IMR-90 (cell line): ENCODE measurements around the gene TECPR2. TPM values are rescaled to one million over a fixed set of nuclear protein-coding genes. Genes with fewer than 3 reads are reported as not detected.

Experiments used
- ATAC-seq: fragments of 200-7000 bp; cut with Tn5 transposase; 2 replicates; pipeline ENCODE4 v1.9.1; 2020; ENCODE audit warnings: low read depth, mild to moderate bottlenecking, moderate library complexity
- BruUV-seq: library from RNA; stranded (reverse); fragments of 400-500 nt; replicated peaks from 2 replicates; lab custom pipeline; 2021; lab: Mats Ljungman, UMichigan
- CTCF ChIA-PET: fragments of 300-600 bp; formaldehyde crosslinking; extraction: SDS; loops from one replicate; lab custom pipeline; 2021; ENCODE audit warnings: antibody characterized with exemption; lab: Yijun Ruan, JAX
- POLR2A ChIA-PET: fragments of 300-600 bp; sonication (Branson Sonifier 250); formaldehyde crosslinking; loops from one replicate; lab custom pipeline; 2022; ENCODE audit warnings: antibody characterized with exemption; ENCODE audit not compliant: unreplicated experiment; lab: Charles Lee
- DNase-seq: peaks from one replicate; pipeline ENCODE4 v3.0.0; 2013
- H2AFZ ChIP-seq: replicated peaks from 2 replicates; pipeline ENCODE3; 2013; ENCODE audit warnings: low read length, mild to moderate bottlenecking; ENCODE audit not compliant: poor library complexity
- H2AK5ac ChIP-seq: 2 replicates; pipeline ENCODE4 v1.6.1; 2013; ENCODE audit warnings: low read depth, low read length, inconsistent platforms
- H2AK9ac ChIP-seq: replicated peaks from 2 replicates; pipeline ENCODE3; 2013; ENCODE audit warnings: mild to moderate bottlenecking, low read depth, low read length, moderate library complexity; ENCODE audit not compliant: poor library complexity
- H2BK120ac ChIP-seq: 2 replicates; pipeline ENCODE4 v1.6.1; 2013; ENCODE audit warnings: low read depth, low read length, inconsistent platforms
- H2BK15ac ChIP-seq: 3 replicates; pipeline ENCODE4 v1.6.1; 2013; ENCODE audit warnings: low read depth, low read length, inconsistent platforms
- H2BK20ac ChIP-seq: 2 replicates; pipeline ENCODE4 v1.6.1; 2013; ENCODE audit warnings: low read depth, mild to moderate bottlenecking, inconsistent platforms, low read length, moderate library complexity
- H2BK5ac ChIP-seq: 2 replicates; pipeline ENCODE4 v1.6.1; 2013; ENCODE audit warnings: mild to moderate bottlenecking, low read depth, low read length, inconsistent platforms; ENCODE audit not compliant: poor library complexity, severe bottlenecking
- H3K14ac ChIP-seq: replicated peaks from 2 replicates; pipeline ENCODE4 v1.6.1; 2013; ENCODE audit warnings: low read depth, low read length, inconsistent platforms
- H3K18ac ChIP-seq: 2 replicates; pipeline ENCODE4 v1.6.1; 2013; ENCODE audit warnings: low read depth, low read length, control low read depth
- H3K23ac ChIP-seq: 2 replicates; pipeline ENCODE4 v1.6.1; 2013; ENCODE audit warnings: low read depth, low read length, inconsistent platforms
- H3K27ac ChIP-seq: 2 replicates; pipeline ENCODE4 v1.5.1; 2013; ENCODE audit warnings: mild to moderate bottlenecking, control low read depth, low read length; ENCODE audit not compliant: insufficient read depth
- H3K27me3 ChIP-seq: 2 replicates; pipeline ENCODE4 v1.6.1; 2013; ENCODE audit warnings: low read length; ENCODE audit not compliant: control insufficient read depth, insufficient read depth
- H3K36me3 ChIP-seq: 2 replicates; pipeline ENCODE4 v1.6.1; 2013; ENCODE audit warnings: low read length, mixed read lengths; ENCODE audit not compliant: control insufficient read depth, insufficient read depth
- H3K4ac ChIP-seq: 2 replicates; pipeline ENCODE4 v1.6.1; 2013; ENCODE audit warnings: low read depth, low read length, inconsistent platforms
- H3K4me1 ChIP-seq: 2 replicates; pipeline ENCODE4 v1.6.1; 2013; ENCODE audit warnings: low read length, mixed read lengths; ENCODE audit not compliant: control insufficient read depth, insufficient read depth
- H3K4me2 ChIP-seq: 2 replicates; pipeline ENCODE4 v1.6.1; 2013; ENCODE audit warnings: low read depth, mild to moderate bottlenecking, control low read depth, low read length, moderate library complexity
- H3K4me3 ChIP-seq: 2 replicates; pipeline ENCODE4 v1.5.1; 2013; ENCODE audit warnings: low read depth, mild to moderate bottlenecking, control low read depth, low read length, moderate library complexity; ENCODE audit not compliant: insufficient read depth
- H3K56ac ChIP-seq: 2 replicates; pipeline ENCODE4 v1.6.1; 2013; ENCODE audit warnings: low read length, inconsistent platforms; ENCODE audit not compliant: insufficient read depth; ENCODE audit errors: extremely low read depth
- H3K79me1 ChIP-seq, 2 experiments: 2 replicates each; pipeline ENCODE4 v1.6.1; 2013; ENCODE audit warnings: low read length in 2 of 2, inconsistent platforms in 1 of 2, low read depth in 1 of 2
- H3K9ac ChIP-seq: 2 replicates; pipeline ENCODE4 v1.6.1; 2013; ENCODE audit warnings: low read depth, low read length, control low read depth
- H3K9me1 ChIP-seq: 2 replicates; pipeline ENCODE4 v1.6.1; 2013; ENCODE audit warnings: low read length, inconsistent platforms; ENCODE audit not compliant: insufficient read depth
- H3K9me3 ChIP-seq: 2 replicates; pipeline ENCODE4 v1.6.1; 2013; ENCODE audit warnings: low read length; ENCODE audit not compliant: control insufficient read depth, insufficient read depth
- H4K20me1 ChIP-seq: 2 replicates; pipeline ENCODE4 v1.6.1; 2013; ENCODE audit warnings: low read length, inconsistent platforms; ENCODE audit not compliant: insufficient read depth
- H4K5ac ChIP-seq: 2 replicates; pipeline ENCODE4 v1.6.1; 2013; ENCODE audit warnings: mild to moderate bottlenecking, low read depth, low read length, control low read depth
- H4K8ac ChIP-seq, 2 experiments: 2 replicates each; pipeline ENCODE4 v1.6.1; 2013; ENCODE audit warnings: low read depth in 2 of 2, low read length in 2 of 2, control low read depth in 1 of 2, inconsistent platforms in 1 of 2
- H4K91ac ChIP-seq: 2 replicates; pipeline ENCODE4 v1.6.1; 2013; ENCODE audit warnings: low read depth, low read length, inconsistent platforms; ENCODE audit not compliant: insufficient read depth
- CEBPB ChIP-seq: IDR thresholded peaks from 2 replicates; pipeline ENCODE4 v1.6.1; 2012; ENCODE audit warnings: low read depth, low read length, improper control_type of control experiment
- CHD1 ChIP-seq: IDR thresholded peaks from 2 replicates; pipeline ENCODE4 v1.6.1; 2012; ENCODE audit warnings: low read depth, low read length, improper control_type of control experiment
- CTCF ChIP-seq: conservative IDR thresholded peaks from 2 replicates; pipeline ENCODE4 v1.5.1; 2012; ENCODE audit warnings: mild to moderate bottlenecking, low read depth, low read length, improper control_type of control experiment
- ELK1 ChIP-seq: fragments of 150-350 bp; IDR thresholded peaks from 2 replicates; pipeline ENCODE4 v1.6.1; 2016; ENCODE audit warnings: low read depth, mild to moderate bottlenecking, low read length, moderate library complexity, borderline replicate concordance
- FOS ChIP-seq: fragments of 150-350 bp; IDR thresholded peaks from 2 replicates; pipeline ENCODE4 v1.6.1; 2016; ENCODE audit warnings: low read depth, low read length
- MAFK ChIP-seq: IDR thresholded peaks from 2 replicates; pipeline ENCODE4 v1.6.1; 2012; ENCODE audit warnings: low read depth, low read length, improper control_type of control experiment
- MXI1 ChIP-seq: IDR thresholded peaks from 2 replicates; pipeline ENCODE4 v1.6.1; 2012; ENCODE audit warnings: low read depth, mild to moderate bottlenecking, low read length, moderate library complexity, borderline replicate concordance
- NFE2L2 ChIP-seq: fragments of 150-350 bp; IDR thresholded peaks from 2 replicates; pipeline ENCODE4 v1.6.1; 2016; ENCODE audit warnings: low read depth, mild to moderate bottlenecking, low read length
- POLR2A ChIP-seq: IDR thresholded peaks from 2 replicates; pipeline ENCODE4 v1.6.1; 2012; ENCODE audit warnings: mild to moderate bottlenecking, low read depth, low read length
- RAD21 ChIP-seq: IDR thresholded peaks from 2 replicates; pipeline ENCODE4 v1.6.1; 2012; ENCODE audit warnings: low read length, improper control_type of control experiment
- RCOR1 ChIP-seq: IDR thresholded peaks from 2 replicates; pipeline ENCODE4 v1.6.1; 2012; ENCODE audit warnings: mild to moderate bottlenecking, low read length, improper control_type of control experiment; ENCODE audit not compliant: insufficient replicate concordance
- RFX5 ChIP-seq: IDR thresholded peaks from 2 replicates; pipeline ENCODE4 v1.8.0; 2012; ENCODE audit warnings: low read depth, mild to moderate bottlenecking, low read length, moderate library complexity
- SMC3 ChIP-seq: fragments of 150-350 bp; IDR thresholded peaks from 2 replicates; pipeline ENCODE4 v1.6.1; 2016; ENCODE audit warnings: low read depth, mild to moderate bottlenecking, antibody characterized with exemption, low read length, moderate library complexity
- WGBS, 2 experiments: methylation state at CpG; one replicate each; pipeline versions ENCODE4 v1.1.5 to v1.1.7; 2013; ENCODE audit warnings: missing lambda C conversion rate in 2 of 2; ENCODE audit not compliant: insufficient read length in 1 of 2; ENCODE audit errors: extremely low coverage in 2 of 2; 5-methylcytosine and 5-hydroxymethylcytosine counted together
- dilution Hi-C: fragments of 300-500 bp; cut with HindIII; formaldehyde crosslinking; loops from one replicate; pipeline ENCODE4 v1.14.3; 2018; ENCODE audit warnings: low sequenced_read_pairs; ENCODE audit not compliant: unreplicated experiment
- in situ Hi-C: fragments of 300-500 bp; cut with MboI; formaldehyde crosslinking; loops from 3 replicates; pipeline ENCODE4 v1.14.3; 2019; ENCODE audit warnings: low sequenced_read_pairs, inconsistent platforms, mixed read lengths
- intact Hi-C: fragments of 100-400 bp; cut with micrococcal nuclease; formaldehyde crosslinking; loops from 2 replicates; pipeline ENCODE4 v1.10.0; 2022
- polyA plus RNA-seq, 3 experiments: library from polyadenylated mRNA; depleted of rRNA; stranded (reverse); fragments of >200 nt; gene quantifications; 2 replicates each; pipeline ENCODE4 v1.2.3, GENCODE V29; 2012; ENCODE audit warnings: low replicate concordance in 1 of 3
- total RNA-seq: library from RNA; depleted of rRNA; stranded (reverse); fragments of >200 nt; gene quantifications from 2 replicates; pipeline ENCODE4 v1.2.3, GENCODE V29; 2012

TECPR2 gene
- total and polyA plus RNA-seq, 2 of the 4 experiments (the other 2 are of a cell fraction): 9.5 to 11.7 TPM

DNA sequence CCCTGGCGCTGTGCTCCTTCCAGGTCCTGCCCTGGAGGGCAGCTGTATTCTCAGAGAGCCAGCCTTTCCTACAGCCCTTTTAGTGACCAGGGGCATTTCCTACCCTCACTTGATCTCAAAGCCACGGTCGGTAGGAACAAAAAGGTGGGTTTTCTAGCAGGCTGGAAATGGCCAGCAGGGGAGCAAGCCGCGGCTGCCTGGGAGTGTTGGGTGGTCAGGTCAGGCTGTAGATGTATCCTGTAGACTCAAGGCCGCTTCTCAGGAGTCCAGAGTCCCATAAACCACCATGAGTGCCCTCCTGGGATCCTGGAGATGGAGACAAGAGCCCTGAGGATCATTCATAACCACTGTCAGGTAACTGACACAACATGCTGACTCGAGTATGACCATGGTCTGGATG lies 18.7 kb upstream of the TECPR2 start:
- Histone ChIP-seq H3K4me2 (no peak overlapping the region), H3K4me3 (no peak overlapping the region), H3K4me1 (no peaks in the 10 kb centered on the region), H3K27ac (no peak overlapping the region), H2BK15ac (no peak overlapping the region), H2BK120ac (no peak overlapping the region), H3K9me3 (no peaks in the 10 kb centered on the region), H3K14ac (no peak overlapping the region), H3K18ac (no peak overlapping the region), H3K56ac (no peak overlapping the region), H4K8ac (no peak overlapping the region), H2AK9ac (no peak overlapping the region), H3K36me3 (peaks cover 51% of the 10 kb centered on the region), H3K79me1 (no peaks in the 10 kb centered on the region), H2AK5ac (no peak overlapping the region), H4K20me1 (no peaks in the 10 kb centered on the region; the same call in 1 of the 2 replicates), H2BK5ac (no peak overlapping the region), H2AFZ (no peak overlapping the region), H3K9me1 (no peaks in the 10 kb centered on the region), H3K9ac (no peak overlapping the region), H3K23ac (no peak overlapping the region), H3K4ac (no peak overlapping the region), H2BK20ac (no peak overlapping the region), H4K5ac (no peak overlapping the region), H3K27me3 (no peaks in the 10 kb centered on the region), H4K91ac (no peak overlapping the region)
- no TSS peak for BruUV-seq
- no peak for ATAC-seq
- CTCF ChIA-PET: no interaction called here
- dilution Hi-C loops (no loop called here), intact Hi-C loops (no loop called here), in situ Hi-C loops (no loop called here)
- no peak for DNase-seq
- POLR2A ChIA-PET: no interaction called here
- WGBS, 2 experiments: 100% methylated on average over 1 of the region's 7 CpGs; no CpG with 5 or more reads in 1 of the 2 experiments
- no peak for TF ChIP-seq RFX5
- no peak for TF ChIP-seq FOS
- no peak for TF ChIP-seq RAD21
- TF ChIP-seq SMC3: no peak
- TF ChIP-seq RCOR1: no peak
- TF ChIP-seq CHD1: no peak
- TF ChIP-seq MAFK: no peak
- TF ChIP-seq CEBPB: no peak
- no peak for TF ChIP-seq NFE2L2
- no peak for TF ChIP-seq MXI1
- no peak for TF ChIP-seq POLR2A
- TF ChIP-seq CTCF: no peak
- no peak for TF ChIP-seq ELK1
